ENCODE data around the gene TIMM22.

The TIMM22 gene

GRCh38 chr17:1001640-1002411 is 4.9 kb downstream of the TIMM22 start:
- no peak overlapping the region for H3K9ac ChIP-seq
- no peaks in the 10 kb centered on the region for H3K9me3 ChIP-seq (replicated peaks in 1 of 11)
- no peak overlapping the region for H3K4me2 ChIP-seq
- H3K36me3 ChIP-seq: peaks cover 51 to 76% (median 73%) of the 10 kb centered on the region in 11 experiments
- H4K20me1 ChIP-seq: peaks cover 30 to 93% (median 81%) of the 10 kb centered on the region in 11 experiments; a peak in 21 of 22 replicates
- no peak overlapping the region for H3K4me3 ChIP-seq
- H3K27ac ChIP-seq: no peak overlapping the region
- H3K4me1 ChIP-seq: peaks cover 44 to 58% (median 50%) of the 10 kb centered on the region in 10 experiments
- no peak for TF ChIP-seq Cebpa-rat (IDR thresholded peaks at IDR 0.05)
- H3K27me3 ChIP-seq: no peaks in the 10 kb centered on the region

DNA sequence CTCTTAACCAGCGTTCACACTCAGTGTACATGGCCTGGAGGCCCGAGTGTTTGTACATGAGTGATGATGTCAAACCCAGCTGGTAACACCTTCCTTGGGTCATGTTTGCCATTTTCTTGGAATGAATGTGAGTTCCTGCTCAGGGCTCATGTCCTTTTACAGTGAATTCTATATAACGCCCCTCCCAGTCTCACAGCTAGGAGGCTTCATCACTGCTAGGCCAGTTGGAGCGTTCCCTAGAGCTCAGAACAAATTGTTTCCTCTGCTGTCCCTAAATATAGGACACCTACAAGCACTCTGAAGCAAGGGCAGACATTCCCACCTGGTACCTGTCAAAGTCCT is 5.5 kb downstream of the TIMM22 start:
- TF ChIP-seq Cebpa-rat (IDR thresholded peaks at IDR 0.05): no peak
- Histone ChIP-seq H3K4me2 (no peak overlapping the region), H3K9ac (peak overlapping the region in 1 of 11 experiments; percentile 23; a peak in 2 of 22 replicates), H3K27me3 (no peaks in the 10 kb centered on the region), H3K4me1 (peaks cover 50 to 64% (median 56%) of the 10 kb centered on the region in 10 experiments), H4K20me1 (peaks cover 30 to 96% (median 81%) of the 10 kb centered on the region in 11 experiments), H3K9me3 (replicated peaks in 1 of 11) (no peaks in the 10 kb centered on the region), H3K27ac (no peak overlapping the region), H3K36me3 (peaks cover 54 to 80% (median 78%) of the 10 kb centered on the region in 11 experiments), H3K4me3 (no peak overlapping the region)

- Histone ChIP-seq H4K20me1 (peaks cover 24 to 97% (median 81%) of the 10 kb centered on the region in 11 experiments), H3K27ac (no peak overlapping the region)
These were observed 6.0 kb downstream of the TIMM22 start for GRCh38 chr17:1002771-1003555.

GRCh38 chr17:1003633-1003971 is 6.7 kb downstream of the TIMM22 start:
- Histone ChIP-seq H3K36me3 (peaks cover 54 to 92% (median 78%) of the 10 kb centered on the region in 11 experiments), H4K20me1 (peaks cover 18 to 97% (median 81%) of the 10 kb centered on the region in 11 experiments), H3K4me1 (peaks cover 52 to 65% (median 56%) of the 10 kb centered on the region in 10 experiments), H3K4me3 (no peak overlapping the region), H3K9ac (peak overlapping the region in 2 of 11 experiments; percentile 14 to 22; a peak in 1 of 22 replicates), H3K9me3 (replicated peaks in 1 of 11) (no peaks in the 10 kb centered on the region), H3K4me2 (peak overlapping the region; percentile 46 to 91 (median 77); a peak in 19 of 22 replicates), H3K27me3 (no peaks in the 10 kb centered on the region), H3K27ac (no peak overlapping the region)
- no peak for TF ChIP-seq Cebpa-rat (IDR thresholded peaks at IDR 0.05)

More at GRCh38 chr17:1002771-1003555, 6.0 kb downstream of the TIMM22 start:
- Histone ChIP-seq H3K36me3 (peaks cover 54 to 86% (median 79%) of the 10 kb centered on the region in 11 experiments), H3K9ac (peak overlapping the region in 3 of 11 experiments; percentile 4 to 23 (median 4); a peak in 2 of 22 replicates), H3K4me2 (no peak overlapping the region), H3K9me3 (replicated peaks in 1 of 11) (no peaks in the 10 kb centered on the region), H3K27me3 (no peaks in the 10 kb centered on the region), H3K4me1 (peaks cover 52 to 65% (median 56%) of the 10 kb centered on the region in 10 experiments), H3K4me3 (no peak overlapping the region)
- TF ChIP-seq Cebpa-rat (IDR thresholded peaks at IDR 0.05): no peak

GRCh38 chr17:1003972-1004768 is 7.2 kb downstream of the TIMM22 start:
- Histone ChIP-seq H3K4me3 (no peak overlapping the region), H3K36me3 (peaks cover 54 to 97% (median 75%) of the 10 kb centered on the region in 11 experiments), H3K27me3 (no peaks in the 10 kb centered on the region), H3K27ac (no peak overlapping the region), H3K9ac (peak overlapping the region in 8 of 11 experiments; percentile 0 to 60 (median 22); a peak in 5 of 22 replicates), H4K20me1 (peaks cover 14 to 97% (median 80%) of the 10 kb centered on the region in 11 experiments; a peak in 21 of 22 replicates), H3K9me3 (replicated peaks in 1 of 11) (no peaks in the 10 kb centered on the region), H3K4me2 (peak overlapping the region; percentile 46 to 91 (median 77)), H3K4me1 (peaks cover 50 to 63% (median 55%) of the 10 kb centered on the region in 10 experiments)
- no peak for TF ChIP-seq Cebpa-rat (IDR thresholded peaks at IDR 0.05)

DNA sequence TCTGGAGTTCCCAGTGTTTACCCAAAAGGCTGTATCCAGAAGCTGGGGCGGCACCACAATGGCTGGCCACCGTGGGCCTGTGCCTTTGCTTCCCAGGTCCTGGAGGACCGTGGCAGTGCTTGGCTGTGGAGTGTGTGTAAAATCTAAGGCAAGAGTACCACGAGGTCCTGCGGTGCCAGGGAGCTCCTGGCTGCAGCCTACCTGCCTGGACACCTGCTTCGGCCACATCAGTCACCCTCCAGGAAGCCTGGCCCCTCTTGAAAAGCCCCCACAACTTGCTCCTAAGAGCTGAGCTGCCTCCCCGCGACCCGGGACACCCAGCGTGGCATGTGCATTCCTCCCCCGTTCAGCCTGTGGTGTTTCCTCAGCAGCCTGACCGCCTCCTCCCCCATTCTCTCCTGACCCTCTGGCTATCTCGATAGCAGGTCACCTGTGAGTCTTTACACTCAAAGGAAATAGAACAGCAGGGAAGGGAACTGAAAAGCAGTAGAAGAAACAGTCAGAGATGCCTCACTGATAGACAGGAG is 7.9 kb downstream of the TIMM22 start:
- H3K9ac ChIP-seq: peak overlapping the region in 8 of 11 experiments; percentile 0 to 60 (median 34); a peak in 8 of 22 replicates
- no peaks in the 10 kb centered on the region for H3K9me3 ChIP-seq (replicated peaks in 1 of 11)
- H3K4me3 ChIP-seq: peak overlapping the region in 1 of 10 experiments; percentile 23; a peak in 3 of 20 replicates
- no peaks in the 10 kb centered on the region for H3K27me3 ChIP-seq
- H4K20me1 ChIP-seq: peaks cover 14 to 97% (median 79%) of the 10 kb centered on the region in 11 experiments; a peak in 21 of 22 replicates
- H3K27ac ChIP-seq: peak overlapping the region in 1 of 11 experiments; percentile 48; a peak in 1 of 22 replicates
- peaks cover 50 to 70% (median 59%) of the 10 kb centered on the region in 10 experiments for H3K4me1 ChIP-seq
- peaks cover 47 to 98% (median 73%) of the 10 kb centered on the region in 11 experiments for H3K36me3 ChIP-seq
- no peak for TF ChIP-seq Cebpa-rat (IDR thresholded peaks at IDR 0.05)
- H3K4me2 ChIP-seq: peak overlapping the region; percentile 46 to 91 (median 77)

GRCh38 chr17:1005361-1005946 is 8.5 kb downstream of the TIMM22 start:
- H3K27ac ChIP-seq: peak overlapping the region in 6 of 11 experiments; percentile 8 to 50 (median 31); a peak in 5 of 22 replicates
- peak overlapping the region; percentile 46 to 91 (median 77) for H3K4me2 ChIP-seq
- peaks cover 14 to 97% (median 85%) of the 10 kb centered on the region in 11 experiments; a peak in 21 of 22 replicates for H4K20me1 ChIP-seq
- H3K27me3 ChIP-seq: no peaks in the 10 kb centered on the region
- H3K4me1 ChIP-seq: peaks cover 50 to 75% (median 63%) of the 10 kb centered on the region in 10 experiments
- peak overlapping the region in 2 of 10 experiments; percentile 5 to 23; a peak in 3 of 20 replicates for H3K4me3 ChIP-seq
- peaks cover 41 to 98% (median 73%) of the 10 kb centered on the region in 11 experiments for H3K36me3 ChIP-seq
- TF ChIP-seq Cebpa-rat (IDR thresholded peaks at IDR 0.05): no peak
- H3K9me3 ChIP-seq (replicated peaks in 1 of 11): no peaks in the 10 kb centered on the region
- peak overlapping the region in 9 of 11 experiments; percentile 0 to 60 (median 36); a peak in 15 of 22 replicates for H3K9ac ChIP-seq

Measured in BLaER1 treated with 17β-estradiol and CSF1 and Interleukin-3, amounts not matched to agents 10 nM and 100 nM (cell line).